ENCODE results near the gene MIGA2. TPM values are rescaled to one million over a fixed set of nuclear protein-coding genes. Genes with fewer than 3 reads are reported as not detected.

The MIGA2 gene, protein sequence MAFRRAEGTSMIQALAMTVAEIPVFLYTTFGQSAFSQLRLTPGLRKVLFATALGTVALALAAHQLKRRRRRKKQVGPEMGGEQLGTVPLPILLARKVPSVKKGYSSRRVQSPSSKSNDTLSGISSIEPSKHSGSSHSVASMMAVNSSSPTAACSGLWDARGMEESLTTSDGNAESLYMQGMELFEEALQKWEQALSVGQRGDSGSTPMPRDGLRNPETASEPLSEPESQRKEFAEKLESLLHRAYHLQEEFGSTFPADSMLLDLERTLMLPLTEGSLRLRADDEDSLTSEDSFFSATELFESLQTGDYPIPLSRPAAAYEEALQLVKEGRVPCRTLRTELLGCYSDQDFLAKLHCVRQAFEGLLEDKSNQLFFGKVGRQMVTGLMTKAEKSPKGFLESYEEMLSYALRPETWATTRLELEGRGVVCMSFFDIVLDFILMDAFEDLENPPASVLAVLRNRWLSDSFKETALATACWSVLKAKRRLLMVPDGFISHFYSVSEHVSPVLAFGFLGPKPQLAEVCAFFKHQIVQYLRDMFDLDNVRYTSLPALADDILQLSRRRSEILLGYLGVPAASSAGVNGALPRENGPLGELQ
- 28.5 TPM for total RNA-seq

DNA sequence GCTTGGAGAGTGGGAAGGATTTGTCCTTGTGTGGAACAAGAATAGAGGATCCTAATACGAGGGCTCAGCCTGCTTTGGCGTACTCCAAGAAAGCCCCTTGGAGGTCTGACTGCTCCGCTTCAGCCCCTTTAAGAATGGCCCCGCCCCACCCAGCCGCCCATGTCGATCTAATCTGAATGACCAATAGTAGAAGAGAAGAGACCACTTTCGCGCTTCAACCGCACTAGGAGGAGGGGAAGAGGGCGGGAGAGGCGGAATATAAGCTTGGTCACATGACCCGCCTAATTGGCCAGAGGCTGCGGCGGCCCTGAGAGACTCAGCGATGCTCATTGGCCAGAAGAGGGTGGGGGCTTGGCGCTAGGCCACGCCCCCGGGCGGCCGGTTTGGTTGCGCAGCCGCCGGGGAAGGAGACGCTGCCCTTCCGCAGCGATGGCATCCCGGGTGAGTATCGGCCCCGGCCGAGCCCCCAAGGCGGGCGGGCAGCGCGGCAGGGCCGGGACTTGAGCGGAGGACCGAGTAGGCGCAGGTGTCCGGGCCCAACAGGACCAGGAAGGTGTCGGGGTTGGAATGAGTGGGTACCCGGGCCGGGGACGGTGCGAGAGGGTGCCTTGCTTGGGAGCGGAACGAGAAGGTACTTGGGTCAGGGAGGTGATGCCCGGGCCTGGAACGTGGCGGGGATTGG is at the start of gene MIGA2:
Gene MIGA2, plus strand, starts transcription at position 386 of the 682 bp plus-strand sequence. CDS start 3,969 bp downstream, outside the sequence.

DNA sequence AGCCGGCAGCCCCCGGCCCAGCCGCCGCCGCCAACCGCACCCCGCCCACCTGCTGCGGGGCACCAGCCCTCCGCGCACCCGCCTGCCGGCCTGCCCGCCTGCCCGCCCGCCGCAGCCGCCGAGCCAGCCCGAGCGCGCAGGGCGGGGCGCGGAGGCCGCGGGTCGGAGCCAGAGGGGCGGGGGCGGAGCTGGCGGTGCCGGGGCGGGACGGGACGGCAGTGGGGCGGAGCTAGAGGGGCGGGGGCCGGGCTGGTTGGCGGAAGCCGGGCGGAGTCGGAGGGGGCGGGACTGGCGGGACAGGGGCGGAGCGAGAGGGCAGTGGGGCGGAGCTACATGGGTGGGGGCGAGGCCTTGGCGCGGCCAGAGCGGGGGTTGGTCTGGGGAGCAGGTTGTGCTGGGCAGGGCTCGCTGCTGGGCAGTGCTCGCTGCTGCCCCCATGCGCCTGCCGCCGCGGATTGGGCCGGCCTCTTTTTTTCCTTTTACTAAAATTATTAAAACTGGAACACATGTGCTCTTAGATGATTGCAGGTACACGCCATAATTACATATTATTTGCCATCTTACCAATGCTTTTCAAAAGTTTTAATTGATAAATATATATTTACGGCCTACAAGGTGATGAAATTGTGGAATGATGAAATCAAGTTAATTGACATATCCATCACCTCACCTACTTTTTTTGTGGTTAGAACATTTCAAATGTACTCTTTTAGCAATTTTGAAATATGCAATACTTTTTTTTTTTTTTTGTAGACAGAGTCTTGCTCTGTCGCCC is 8.0 kb upstream of the MIGA2 start, which contains the start of gene SH3GLB2:
Gene SH3GLB2, minus strand, starts transcription at position 140 of the 775 bp plus-strand sequence. CDS start 177 bp downstream, outside the sequence.

DNA sequence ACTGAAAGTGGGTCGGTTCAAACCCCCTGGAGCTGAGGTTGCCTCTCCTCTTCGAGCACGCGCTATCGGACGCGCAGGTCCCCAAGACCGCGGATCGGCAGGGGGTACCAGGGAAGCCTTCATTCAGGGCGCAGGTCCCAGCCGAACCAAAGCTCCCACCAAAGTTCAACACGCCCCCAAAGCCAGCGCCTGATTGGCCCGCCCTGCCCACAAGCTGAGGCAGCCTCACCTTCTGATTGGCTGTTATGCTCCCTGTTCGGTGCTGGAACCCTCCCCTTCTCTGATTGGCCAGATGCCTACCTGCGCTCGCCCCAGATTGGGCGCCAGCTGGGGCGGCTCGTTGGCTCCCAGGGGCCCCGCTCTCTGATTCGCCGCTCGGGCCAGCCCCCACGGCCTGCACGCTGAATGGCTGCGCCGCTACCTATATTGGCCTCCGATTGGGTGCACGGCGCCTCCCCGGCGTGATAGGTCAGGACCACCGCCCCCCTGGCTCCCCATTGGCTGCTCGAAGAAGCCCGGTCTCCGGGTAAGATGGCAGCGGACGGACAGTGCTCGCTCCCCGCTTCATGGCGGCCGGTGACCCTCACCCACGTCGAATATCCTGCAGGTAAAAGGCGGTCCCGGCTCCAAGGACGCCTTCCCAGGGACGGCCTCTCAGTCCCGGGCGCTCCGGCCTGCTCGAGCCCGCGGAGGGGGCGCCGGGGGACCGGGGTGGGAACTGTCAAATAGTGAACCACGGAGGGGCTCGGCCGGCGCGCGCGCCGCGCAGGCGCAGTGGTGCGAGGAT is 44.4 kb downstream of the MIGA2 start, which contains the start of gene DOLPP1:
Gene DOLPP1, plus strand, starts transcription at position 511 of the 787 bp plus-strand sequence. Its CDS starts 21 bp downstream, at position 532.

DNA sequence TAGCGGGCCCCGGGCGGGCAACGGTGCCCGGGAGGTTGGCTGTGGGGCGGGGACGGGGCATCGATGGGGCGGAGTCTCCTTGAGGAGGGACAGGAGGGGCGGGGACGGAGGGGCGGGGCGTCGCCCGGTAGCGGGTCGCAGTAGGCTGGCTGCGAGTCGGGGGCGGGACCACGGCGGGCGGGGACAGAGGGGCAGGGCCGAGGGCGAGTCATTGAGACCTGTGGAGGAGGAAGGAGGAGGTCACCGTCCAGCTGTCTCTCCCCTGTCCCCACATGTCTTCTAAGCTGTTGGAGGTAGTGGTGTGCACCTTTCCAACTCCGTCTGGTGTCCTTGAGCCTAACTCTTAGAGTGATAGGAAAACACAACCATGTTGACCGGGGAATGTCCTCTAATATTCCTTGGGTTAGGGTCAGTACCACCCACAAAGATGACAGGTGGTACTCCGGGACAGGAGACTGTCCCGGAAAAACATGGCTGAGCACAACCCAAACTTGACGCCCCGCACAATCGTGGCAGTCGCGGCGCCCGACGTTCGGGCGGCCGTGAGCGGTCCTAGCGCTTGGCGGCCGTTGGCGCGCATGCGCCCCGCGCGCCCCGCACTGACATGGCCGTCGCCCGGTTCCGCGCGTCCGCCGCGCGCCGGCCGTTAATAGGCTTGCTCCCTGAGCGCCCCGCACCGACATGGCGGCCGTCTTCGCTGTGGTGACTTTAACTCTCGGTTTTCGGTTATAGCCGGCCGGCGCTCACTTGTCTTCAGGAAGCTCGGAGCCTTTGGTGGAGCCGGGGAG is 74.5 kb downstream of the MIGA2 start, which contains the start of the genes CRAT and PTPA:
Gene CRAT, minus strand, starts transcription at position 54 of the 788 bp plus-strand sequence. CDS start 284 bp downstream, outside the sequence.
Gene PTPA, plus strand, starts transcription at position 676 of the 788 bp plus-strand sequence. CDS start 186 bp downstream, outside the sequence.

Other genes starting within 250 kb of the MIGA2 start
- 11.3 TPM for gene TBC1D13, start 249.4 kb upstream of the MIGA2 start, total RNA-seq
- gene ENDOG, start 218.1 kb upstream of the MIGA2 start, total RNA-seq, result 18.5 TPM
- gene SPOUT1, start 206.8 kb upstream of the MIGA2 start, total RNA-seq, result 23.8 TPM
- gene KYAT1, start 154.7 kb upstream of the MIGA2 start, total RNA-seq, result 10.6 TPM
- 25.7 TPM for gene LRRC8A, start 154.5 kb upstream of the MIGA2 start, total RNA-seq
- gene PHYHD1, start 115.6 kb upstream of the MIGA2 start, total RNA-seq, result 1.9 TPM
- 12.2 TPM for gene DOLK, start 89.0 kb upstream of the MIGA2 start, total RNA-seq
- 68.9 TPM for gene NUP188, start 88.9 kb upstream of the MIGA2 start, total RNA-seq
- gene SH3GLB2, start 8.3 kb upstream of the MIGA2 start, total RNA-seq, result 52.6 TPM
- 9.7 TPM for gene DOLPP1, start 44.5 kb downstream of the MIGA2 start, total RNA-seq
- 22.8 TPM for gene CRAT, start 74.2 kb downstream of the MIGA2 start, total RNA-seq
- 72.0 TPM for gene PTPA, start 74.8 kb downstream of the MIGA2 start, total RNA-seq
- 20.3 TPM for gene IER5L, start 141.6 kb downstream of the MIGA2 start, total RNA-seq